ENCODE results near the gene ALDH7A1.
"Not testable (repeated sequence)": the region's sequence is repeated elsewhere in the genome, so short reads cannot be mapped to it uniquely, and the experiment has no call there.

Gene ALDH7A1

GRCh38 chr5:126538579-126538978 lies 56.4 kb downstream of the ALDH7A1 start:
- in situ Hi-C loops (cut with HindIII; ENCODE audit: low sequenced_read_pairs), result no loop called here

DNA sequence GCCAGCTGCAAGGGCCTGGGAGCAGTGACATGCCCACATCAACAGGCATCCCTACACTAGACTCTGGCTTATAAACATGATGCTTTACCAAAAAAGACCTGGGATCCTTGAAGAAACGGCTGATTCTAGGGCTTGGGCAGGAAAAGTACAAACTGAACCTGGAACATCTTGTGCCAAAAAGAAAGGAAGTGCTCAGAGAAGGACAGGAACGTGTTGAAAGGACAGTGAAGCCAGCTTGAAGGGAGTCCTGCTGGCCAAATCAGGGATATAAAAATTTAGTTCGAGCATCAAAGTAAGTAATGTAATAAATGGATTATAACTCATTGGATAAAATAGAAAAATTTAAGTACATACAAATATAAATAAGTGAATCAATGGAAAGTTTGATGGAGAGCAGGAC lies 58.1 kb downstream of the ALDH7A1 start:
- in situ Hi-C loops (cut with HindIII; ENCODE audit: low sequenced_read_pairs), result no loop called here

DNA sequence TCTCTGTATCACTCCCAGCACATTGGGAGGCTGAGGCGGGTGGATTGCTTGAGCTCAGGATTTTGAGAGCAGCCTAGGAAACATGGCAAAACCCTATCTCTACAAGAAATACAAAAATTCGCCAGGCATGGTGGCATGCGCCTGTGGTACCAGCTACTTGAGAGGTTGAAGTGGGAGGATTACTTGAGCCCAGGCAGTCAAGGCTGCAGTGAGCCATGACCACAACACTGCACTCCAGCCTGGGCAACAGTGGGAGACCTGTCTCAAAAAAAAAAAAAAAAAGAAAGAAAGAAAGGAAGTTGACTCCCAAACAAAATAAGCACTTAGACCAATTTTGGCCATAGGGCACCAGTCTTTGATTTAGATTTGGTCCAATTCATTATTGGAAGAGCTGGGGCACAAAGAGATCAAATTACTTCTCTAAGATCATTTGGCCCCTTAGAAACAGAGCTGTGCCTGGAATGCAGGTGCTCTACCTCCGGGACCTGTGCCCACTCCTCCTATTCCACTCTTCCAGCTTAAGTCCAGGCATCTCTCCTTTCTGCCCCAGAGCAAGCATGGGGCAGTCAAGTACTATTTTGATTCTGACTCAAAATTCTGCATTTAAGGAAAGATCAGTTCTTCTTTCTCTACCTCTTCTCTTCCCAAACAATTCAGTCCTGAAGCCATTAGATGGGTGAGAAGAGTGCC lies 59.0 kb downstream of the ALDH7A1 start:
- in situ Hi-C loops (cut with HindIII; ENCODE audit: low sequenced_read_pairs), result no loop called here

GRCh38 chr5:126534553-126534952 lies 60.5 kb downstream of the ALDH7A1 start:
- in situ Hi-C loops (cut with HindIII; ENCODE audit: low sequenced_read_pairs), result loop anchor here (5.0 kb wide), 2 partner anchors 52 to 102 kb away; no protein-coding TSS in a partner anchor

DNA sequence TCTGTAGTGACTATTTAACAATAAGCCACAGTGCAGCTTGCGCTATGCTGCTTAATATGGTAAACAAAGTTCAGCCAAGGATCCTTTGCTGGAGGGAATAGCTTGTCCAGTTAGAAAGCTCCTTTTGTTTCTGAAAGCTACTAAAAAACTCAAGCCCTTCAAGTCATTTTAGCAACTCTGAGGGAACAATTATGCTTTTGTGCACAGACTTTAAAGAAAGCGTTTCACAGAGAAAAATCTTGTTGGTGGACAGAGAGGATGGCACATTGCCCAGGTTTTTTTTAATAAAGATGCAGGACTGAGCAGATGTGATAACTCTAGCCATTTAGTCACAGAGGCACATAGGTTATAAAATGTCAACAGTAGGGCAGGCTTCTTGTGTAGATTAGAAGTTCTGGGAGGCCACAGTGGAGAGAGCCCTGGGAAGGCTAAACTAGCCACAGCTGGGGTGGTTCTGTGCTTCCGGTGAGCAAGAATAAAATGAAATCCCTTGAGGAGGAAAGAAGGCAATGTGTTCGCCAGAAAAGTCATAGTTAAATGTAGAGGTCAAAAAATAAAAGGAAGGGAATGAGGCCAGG lies 63.4 kb downstream of the ALDH7A1 start:
- in situ Hi-C loops (cut with HindIII; ENCODE audit: low sequenced_read_pairs), result loop anchor here (5.0 kb wide), 2 partner anchors 49 to 99 kb away; no protein-coding TSS in a partner anchor

GRCh38 chr5:126527892-126528291 lies 67.1 kb downstream of the ALDH7A1 start:
- in situ Hi-C loops (cut with HindIII; ENCODE audit: low sequenced_read_pairs), result no loop called here

DNA sequence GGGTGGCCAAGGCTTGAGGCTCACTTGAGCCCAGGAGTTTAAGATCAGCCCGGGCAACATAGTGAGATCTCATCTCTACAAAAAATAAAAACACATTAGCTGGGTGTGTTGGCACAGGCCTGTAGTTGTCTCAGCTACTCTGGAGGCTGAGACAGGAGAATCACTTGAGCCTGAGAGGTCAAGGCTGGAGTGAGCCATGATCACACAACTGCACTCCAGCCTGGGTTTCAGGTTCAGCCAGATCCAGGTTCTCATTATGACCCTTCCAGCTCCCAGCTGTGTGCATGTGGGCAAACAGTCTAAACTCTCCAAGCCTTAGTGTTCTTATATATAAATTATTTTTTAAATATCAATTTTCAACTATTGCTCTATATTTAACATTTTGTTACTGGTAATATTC lies 67.9 kb downstream of the ALDH7A1 start:
- in situ Hi-C loops (cut with HindIII; ENCODE audit: low sequenced_read_pairs), result no loop called here

DNA sequence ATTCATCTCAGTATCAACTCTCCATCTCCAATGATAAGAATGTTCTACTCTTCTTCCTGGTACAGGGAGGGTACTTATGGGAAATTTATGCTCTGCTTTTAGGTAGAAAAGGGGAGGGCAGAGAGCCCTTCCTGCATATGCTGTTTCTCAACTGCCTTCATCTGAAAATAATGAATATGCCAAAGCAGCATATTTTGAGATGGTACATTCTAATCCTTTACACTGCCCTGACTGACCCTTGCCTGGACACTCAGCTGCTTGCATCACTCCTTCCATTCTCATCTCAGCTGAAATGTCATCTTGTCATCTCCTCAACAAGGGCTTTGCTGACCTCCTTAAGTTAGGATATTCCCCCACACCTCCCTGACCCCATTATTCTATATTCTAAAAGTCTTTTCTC lies 68.5 kb downstream of the ALDH7A1 start:
- in situ Hi-C loops (cut with HindIII; ENCODE audit: low sequenced_read_pairs), result no loop called here

DNA sequence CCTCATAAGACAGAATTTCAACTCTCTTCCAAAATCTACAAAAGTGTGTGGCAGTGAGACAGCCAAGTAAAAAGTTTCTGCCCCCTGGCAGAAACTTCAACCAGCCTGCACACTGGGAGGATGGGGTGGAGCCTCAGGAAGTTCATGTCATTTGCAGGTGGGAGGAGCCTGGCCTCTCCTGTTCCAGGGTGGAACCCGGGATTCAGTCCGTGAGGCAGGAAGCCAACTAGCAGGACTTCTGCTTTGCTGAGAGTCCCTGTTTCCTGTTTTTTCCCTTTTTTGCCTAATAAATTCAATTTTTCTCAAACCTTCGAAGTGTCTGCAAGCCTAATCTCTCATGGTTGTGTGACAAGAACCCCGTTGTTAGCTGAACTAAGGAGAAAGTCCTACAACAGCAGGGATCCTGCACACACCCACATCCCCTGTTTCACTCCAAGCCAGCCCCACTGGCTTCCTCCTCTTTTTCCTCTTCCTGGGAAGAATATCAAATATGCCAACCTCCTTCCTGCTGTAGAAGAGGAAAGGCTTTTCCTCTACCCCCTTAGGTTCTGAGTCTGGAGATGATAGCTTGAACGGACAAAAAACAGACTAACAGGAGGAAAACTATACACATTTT lies 69.3 kb downstream of the ALDH7A1 start:
- in situ Hi-C loops (cut with HindIII; ENCODE audit: low sequenced_read_pairs), result no loop called here

GRCh38 chr5:126523818-126524510 lies 71.1 kb downstream of the ALDH7A1 start:
- in situ Hi-C loops (cut with HindIII; ENCODE audit: low sequenced_read_pairs), result no loop called here

- in situ Hi-C loops (cut with HindIII; ENCODE audit: low sequenced_read_pairs), result no loop called here
Observed at GRCh38 chr5:126521130-126521529, 73.9 kb downstream of the ALDH7A1 start.

- in situ Hi-C loops (cut with HindIII; ENCODE audit: low sequenced_read_pairs), result no loop called here
Observed at GRCh38 chr5:126520593-126520953, 74.4 kb downstream of the ALDH7A1 start.

GRCh38 chr5:126519637-126520592 lies 75.1 kb downstream of the ALDH7A1 start:
- in situ Hi-C loops (cut with HindIII; ENCODE audit: low sequenced_read_pairs), result no loop called here

DNA sequence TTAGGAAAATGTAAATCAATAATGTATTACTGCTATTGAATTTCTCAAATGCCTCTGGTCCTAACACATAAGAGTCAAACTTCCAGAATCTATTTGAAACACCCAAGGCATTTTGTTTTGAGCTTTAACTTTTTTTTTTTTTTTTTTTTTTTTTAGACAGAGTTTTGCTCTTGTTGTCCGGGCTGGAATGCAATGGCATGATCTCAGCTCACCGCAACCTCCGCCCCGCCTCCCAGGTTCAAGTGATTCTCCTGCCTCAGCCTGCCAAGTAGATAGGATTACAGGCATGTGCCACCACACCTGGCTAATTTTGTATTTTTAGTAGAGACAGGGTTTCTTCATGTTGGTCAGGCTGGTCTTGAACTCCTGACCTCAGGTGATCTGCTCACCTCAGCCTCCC lies 75.8 kb downstream of the ALDH7A1 start:
- in situ Hi-C loops (cut with HindIII; ENCODE audit: low sequenced_read_pairs), result not testable (repeated sequence)

DNA sequence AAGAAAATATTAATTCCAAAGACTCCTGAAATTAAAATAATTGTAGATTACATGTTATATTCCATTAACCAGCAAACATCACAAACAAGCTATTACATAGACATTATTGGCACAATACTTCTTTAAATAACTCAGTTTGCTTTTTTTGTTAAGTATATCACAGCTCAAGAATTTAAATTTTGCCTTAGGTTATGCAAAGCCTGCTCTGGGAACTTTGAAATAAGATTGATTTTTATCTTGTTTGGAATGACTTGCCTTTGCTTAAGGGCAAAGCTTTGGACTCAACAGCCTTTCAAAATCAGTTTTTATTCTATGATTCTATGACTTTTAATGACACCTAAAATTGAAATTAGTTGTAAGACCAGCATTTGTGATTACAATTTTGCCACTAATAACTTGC lies 78.2 kb downstream of the ALDH7A1 start:
- in situ Hi-C loops (cut with HindIII; ENCODE audit: low sequenced_read_pairs), result no loop called here

GRCh38 chr5:126516133-126516532 lies 78.9 kb downstream of the ALDH7A1 start:
- in situ Hi-C loops (cut with HindIII; ENCODE audit: low sequenced_read_pairs), result no loop called here

DNA sequence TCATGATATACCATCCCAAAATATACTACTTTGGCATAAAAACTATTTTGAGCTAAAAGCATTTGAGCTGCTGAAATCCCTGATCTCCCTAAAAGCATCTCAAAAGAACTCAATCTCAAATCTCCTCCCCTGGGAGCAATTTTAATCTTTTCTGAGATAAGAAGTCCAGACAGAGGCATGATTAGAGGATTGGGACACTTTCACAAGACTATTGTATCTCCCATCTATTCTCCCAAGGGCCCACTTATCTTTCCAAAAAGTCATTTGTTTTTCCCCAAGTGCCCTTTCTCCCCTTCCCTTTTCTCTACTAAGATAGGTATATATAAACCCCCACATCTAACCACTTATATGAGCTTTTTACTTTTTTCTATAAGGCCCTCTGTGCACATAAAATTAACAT lies 79.7 kb downstream of the ALDH7A1 start:
- in situ Hi-C loops (cut with HindIII; ENCODE audit: low sequenced_read_pairs), result no loop called here

DNA sequence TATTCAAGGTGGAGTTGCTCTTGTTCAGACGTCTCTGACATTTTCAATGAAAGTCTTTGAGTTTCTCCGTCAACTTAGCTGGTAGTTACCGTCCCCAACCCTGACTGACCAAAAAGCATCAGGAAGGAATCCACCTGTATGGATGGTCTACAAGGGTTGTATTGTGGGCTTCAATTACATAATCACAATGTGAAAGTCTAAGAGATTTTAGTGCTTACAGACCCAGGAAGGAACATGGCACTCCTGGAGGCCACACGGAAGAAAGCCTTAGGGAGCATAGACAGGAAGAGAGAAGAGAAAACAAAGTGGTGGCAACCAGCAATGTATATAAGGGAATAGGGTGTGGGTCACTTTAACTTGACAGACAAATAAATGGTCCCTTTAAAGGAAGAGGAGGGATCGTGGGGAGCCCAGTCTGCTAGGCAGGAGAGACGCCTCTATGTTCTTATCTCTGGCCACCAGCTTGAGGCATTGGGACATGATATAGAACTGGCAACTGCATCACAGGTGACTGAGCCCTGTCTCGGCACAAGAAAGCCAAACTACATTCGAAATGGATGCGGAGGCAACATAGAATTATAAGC lies 80.4 kb downstream of the ALDH7A1 start:
- in situ Hi-C loops (cut with HindIII; ENCODE audit: low sequenced_read_pairs), result no loop called here

DNA sequence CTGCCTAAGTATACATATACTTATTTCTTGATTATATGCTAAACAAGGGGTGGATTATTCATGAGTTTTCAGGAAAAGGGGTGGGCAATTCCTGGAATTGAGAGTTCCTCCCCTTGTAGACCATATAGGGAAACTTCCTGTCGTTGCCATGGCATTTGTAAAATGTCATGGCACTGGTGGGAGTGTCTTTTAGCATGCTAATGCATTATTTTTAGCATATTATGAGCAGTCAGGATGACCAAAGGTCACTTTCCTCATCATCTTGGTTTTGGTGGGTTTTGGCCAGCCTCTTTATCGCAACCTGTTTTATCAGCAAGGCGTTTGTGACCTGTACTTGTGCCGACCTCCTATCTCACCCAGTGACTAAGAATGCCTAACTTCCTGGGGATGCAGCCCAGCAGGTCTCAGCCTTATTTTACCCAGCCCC lies 80.9 kb downstream of the ALDH7A1 start:
- in situ Hi-C loops (cut with HindIII; ENCODE audit: low sequenced_read_pairs), result no loop called here

- in situ Hi-C loops (cut with HindIII; ENCODE audit: low sequenced_read_pairs), result no loop called here
Observed at GRCh38 chr5:126513703-126514102, 81.3 kb downstream of the ALDH7A1 start.

Measured in endothelial cell of hepatic sinusoid (primary cell).